AG04449 (cell line): ENCODE measurements around the gene CLDND2.
"Not testable (repeated sequence)": the region's sequence is repeated elsewhere in the genome, so short reads cannot be mapped to it uniquely, and the experiment has no call there.

Source experiments
- CTCF ChIA-PET: fragments of 350-600 bp; formaldehyde crosslinking; extraction: SDS; loops from one replicate; lab custom pipeline; 2021; ENCODE audit warnings: antibody characterized with exemption; lab: Yijun Ruan, JAX
- POLR2A ChIA-PET: fragments of 400-600, 350-600 bp; formaldehyde crosslinking; extraction: SDS; loops from one replicate; lab custom pipeline; 2020; ENCODE audit warnings: antibody characterized with exemption, inconsistent platforms; lab: Yijun Ruan, JAX
- DNase-seq: peaks from one replicate; pipeline ENCODE4 v3.0.0-alpha.2; 2010; ENCODE audit warnings: low read depth, low spot score
- H3K4me3 ChIP-seq: 2 replicates; pipeline ENCODE4 v1.5.1; 2011; ENCODE audit warnings: low read depth, mild to moderate bottlenecking, control low read depth, low read length
- TF ChIP-seq, protein P1 (sequence below): IDR thresholded peaks from one replicate; pipeline ENCODE4 v1.5.1; 2011; ENCODE audit warnings: mild to moderate bottlenecking, moderate library complexity, low read length, control low read depth, inconsistent platforms; ENCODE audit not compliant: insufficient read depth; ENCODE audit errors: missing control alignments

CLDND2 gene, protein sequence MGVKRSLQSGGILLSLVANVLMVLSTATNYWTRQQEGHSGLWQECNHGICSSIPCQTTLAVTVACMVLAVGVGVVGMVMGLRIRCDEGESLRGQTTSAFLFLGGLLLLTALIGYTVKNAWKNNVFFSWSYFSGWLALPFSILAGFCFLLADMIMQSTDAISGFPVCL

DNA sequence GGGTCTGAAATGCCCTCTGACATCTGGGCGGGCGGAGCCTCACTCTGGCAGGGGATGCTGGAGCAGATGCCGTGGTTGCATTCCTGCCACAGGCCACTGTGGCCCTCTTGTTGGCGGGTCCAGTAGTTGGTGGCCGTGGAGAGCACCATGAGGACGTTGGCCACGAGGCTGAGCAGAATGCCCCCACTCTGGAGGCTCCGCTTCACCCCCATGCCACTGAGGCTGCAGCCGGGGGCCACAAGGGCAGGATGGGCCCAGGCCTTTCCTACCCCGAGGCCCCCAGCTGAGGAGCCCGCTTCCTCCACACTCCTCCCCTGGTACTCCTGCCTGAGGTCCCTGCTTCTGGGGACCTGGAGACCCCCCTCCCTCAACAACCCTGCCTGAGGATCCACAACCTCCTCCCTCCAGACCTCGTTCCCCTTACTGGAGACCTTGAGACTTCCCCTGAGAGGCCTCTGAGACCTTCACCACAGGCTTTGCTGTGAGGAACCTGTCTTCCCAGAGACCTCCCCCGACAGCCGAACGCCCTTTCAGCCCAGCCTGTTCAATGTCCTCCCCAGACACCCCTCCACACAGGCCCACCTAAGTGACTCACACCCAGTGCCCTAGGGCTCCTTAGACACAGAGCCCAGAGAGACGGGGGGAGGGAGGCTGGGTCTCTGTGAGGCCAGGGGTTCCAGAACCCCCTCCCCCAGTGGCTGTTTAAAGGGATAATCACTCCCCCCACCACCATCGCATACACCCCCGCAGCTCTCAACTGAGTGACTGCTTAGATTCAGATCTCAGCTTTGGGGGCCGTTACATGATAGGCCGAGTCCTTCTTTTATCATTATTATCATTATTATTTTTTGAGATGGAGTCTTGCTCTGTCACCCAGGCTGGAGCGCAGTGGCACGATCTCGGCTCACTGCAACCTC, at the start of gene CLDND2:
Gene CLDND2, minus strand, starts transcription at position 638 of the 917 bp plus-strand sequence. Its CDS starts 426 bp downstream, at position 212.
- TF ChIP-seq, protein P1, sequence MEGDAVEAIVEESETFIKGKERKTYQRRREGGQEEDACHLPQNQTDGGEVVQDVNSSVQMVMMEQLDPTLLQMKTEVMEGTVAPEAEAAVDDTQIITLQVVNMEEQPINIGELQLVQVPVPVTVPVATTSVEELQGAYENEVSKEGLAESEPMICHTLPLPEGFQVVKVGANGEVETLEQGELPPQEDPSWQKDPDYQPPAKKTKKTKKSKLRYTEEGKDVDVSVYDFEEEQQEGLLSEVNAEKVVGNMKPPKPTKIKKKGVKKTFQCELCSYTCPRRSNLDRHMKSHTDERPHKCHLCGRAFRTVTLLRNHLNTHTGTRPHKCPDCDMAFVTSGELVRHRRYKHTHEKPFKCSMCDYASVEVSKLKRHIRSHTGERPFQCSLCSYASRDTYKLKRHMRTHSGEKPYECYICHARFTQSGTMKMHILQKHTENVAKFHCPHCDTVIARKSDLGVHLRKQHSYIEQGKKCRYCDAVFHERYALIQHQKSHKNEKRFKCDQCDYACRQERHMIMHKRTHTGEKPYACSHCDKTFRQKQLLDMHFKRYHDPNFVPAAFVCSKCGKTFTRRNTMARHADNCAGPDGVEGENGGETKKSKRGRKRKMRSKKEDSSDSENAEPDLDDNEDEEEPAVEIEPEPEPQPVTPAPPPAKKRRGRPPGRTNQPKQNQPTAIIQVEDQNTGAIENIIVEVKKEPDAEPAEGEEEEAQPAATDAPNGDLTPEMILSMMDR, result no peak
- H3K4me3 ChIP-seq, result peak within 1 kb of the TSS; percentile 89
- no peak for DNase-seq

DNA sequence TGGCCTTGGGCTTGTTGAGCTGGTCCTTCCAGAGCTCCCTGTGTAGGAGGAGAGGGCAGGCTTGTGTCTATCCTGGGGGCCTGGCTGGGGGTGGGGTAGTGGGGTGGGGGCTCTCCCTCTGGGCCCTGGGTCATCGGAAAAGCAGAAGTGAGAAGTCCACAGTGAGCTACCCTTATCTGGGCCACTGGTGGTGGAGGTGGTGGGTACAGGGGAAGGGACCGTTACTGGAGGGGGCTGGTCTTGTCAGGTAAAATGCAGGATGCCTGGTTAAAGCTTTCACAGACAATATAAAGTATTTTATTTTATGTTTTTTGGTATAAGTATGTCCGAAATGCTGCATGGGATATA, 49.0 kb upstream of the CLDND2 start:
- DNase-seq, result no peak
- H3K4me3 ChIP-seq, result no peak overlapping the region
- CTCF ChIA-PET, result interaction anchor here (1.0 to 1.5 kb wide), 4 partner anchors 10 to 22 kb away, joined by 3 to 4 read pairs (median 4); no protein-coding TSS in a partner anchor
- TF ChIP-seq, protein P1, result no peak
- POLR2A ChIA-PET, result no interaction called here

More for the DNA sequence above, at the start of gene CLDND2:
- ChIA-PET CTCF (interaction anchor here (0.6 to 1.8 kb wide), 7 partner anchors 24 to 53 kb away, joined by 3 to 10 read pairs (median 4); no protein-coding TSS in a partner anchor), POLR2A (interaction anchor here (1.0 to 2.3 kb wide), 6 partner anchors 9 to 320 kb away, joined by 3 to 14 read pairs (median 4); partner anchors contain the start of genes LIM2 and ZNF175)

DNA sequence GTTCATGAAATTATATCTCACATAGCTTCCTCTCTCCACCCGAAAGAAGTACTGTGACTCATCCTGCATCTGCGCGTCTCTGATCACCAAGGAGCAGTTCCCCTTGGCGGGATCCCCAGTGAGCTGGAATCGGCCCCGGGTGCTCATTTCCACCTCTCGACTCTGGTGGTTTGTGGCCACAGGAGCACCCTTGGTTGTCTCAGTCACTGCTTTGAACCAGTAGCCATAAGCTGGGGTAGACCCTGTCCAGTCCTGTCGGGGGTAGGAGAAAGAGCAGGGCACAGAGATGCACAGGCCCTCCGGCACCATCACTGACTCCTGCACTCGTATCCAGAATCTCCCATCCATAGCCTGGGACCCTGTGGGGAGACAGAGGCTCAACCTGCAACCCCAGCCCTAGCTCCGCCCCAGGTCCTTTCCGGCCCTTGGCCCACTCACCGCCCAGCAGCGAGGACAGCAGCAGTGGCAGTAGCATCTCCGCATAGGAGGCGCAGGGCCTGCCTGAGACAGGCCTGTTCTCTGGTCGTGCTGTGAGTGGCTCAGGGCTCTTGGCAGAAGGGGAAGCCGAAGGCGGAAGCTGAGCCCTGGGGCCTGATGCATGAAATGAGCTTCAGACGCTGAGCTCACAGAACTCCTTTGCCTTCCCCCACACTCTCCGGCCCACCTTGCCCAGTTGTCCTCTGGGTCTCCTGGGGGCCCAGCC, 48.5 kb upstream of the CLDND2 start, which contains the start of gene SIGLEC10:
Gene SIGLEC10, minus strand, starts transcription at position 536 of the 703 bp plus-strand sequence. Its CDS starts 61 bp downstream, at position 475.
- TF ChIP-seq, protein P1, result no peak
- no peak for DNase-seq
- POLR2A ChIA-PET, result no interaction called here
- CTCF ChIA-PET, result interaction anchor here (1.0 to 1.5 kb wide), 3 partner anchors 17 to 21 kb away, joined by 3 to 4 read pairs (median 4); no protein-coding TSS in a partner anchor
- no peak within 1 kb of the TSS for H3K4me3 ChIP-seq

DNA sequence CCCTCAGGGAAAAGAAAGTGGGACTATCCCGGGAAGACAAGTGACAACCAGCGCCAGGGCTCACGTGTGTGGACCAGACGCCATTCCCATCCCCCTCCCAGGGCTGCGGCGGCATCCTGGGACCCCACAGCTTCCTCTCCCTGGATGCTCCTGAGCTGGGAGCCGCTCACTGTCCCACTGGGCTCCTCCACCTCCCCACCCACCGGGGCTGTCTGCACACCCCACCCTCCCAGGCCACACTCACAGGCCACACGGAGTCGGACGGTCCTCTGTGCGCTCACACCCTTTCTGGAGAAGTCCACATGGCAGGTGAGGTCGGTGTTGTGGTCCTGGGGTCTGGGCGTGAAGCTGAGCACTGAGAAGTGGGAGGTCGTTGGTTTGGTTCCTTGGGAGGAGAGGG, 47.6 kb upstream of the CLDND2 start:
- DNase-seq, POLR2A ChIA-PET, H3K4me3 ChIP-seq, CTCF ChIA-PET: not testable (repeated sequence)

DNA sequence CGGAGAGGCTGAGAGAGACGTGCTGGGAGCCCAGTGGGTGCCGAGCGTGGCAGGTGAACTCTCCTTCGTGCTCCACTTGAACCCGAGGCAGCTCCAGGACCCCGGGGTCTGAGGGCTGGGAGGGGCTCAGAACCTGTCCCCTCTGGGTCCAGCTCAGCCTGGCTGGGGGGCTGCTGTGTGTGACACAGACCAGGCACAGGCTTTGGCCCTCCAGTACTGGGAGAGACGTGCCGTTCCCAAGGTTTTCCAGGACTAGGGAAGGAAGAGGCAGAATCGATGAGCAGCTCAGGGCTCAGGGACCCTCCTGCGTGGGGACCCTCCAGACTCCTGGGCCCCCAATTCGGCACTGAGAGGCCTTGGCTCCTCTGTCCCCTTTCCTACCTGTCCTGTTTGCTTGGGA, 46.4 kb upstream of the CLDND2 start:
- no peak for DNase-seq
- TF ChIP-seq, protein P1, result no peak
- POLR2A ChIA-PET, result no interaction called here
- H3K4me3 ChIP-seq, result no peak overlapping the region
- CTCF ChIA-PET, result no interaction called here

DNA sequence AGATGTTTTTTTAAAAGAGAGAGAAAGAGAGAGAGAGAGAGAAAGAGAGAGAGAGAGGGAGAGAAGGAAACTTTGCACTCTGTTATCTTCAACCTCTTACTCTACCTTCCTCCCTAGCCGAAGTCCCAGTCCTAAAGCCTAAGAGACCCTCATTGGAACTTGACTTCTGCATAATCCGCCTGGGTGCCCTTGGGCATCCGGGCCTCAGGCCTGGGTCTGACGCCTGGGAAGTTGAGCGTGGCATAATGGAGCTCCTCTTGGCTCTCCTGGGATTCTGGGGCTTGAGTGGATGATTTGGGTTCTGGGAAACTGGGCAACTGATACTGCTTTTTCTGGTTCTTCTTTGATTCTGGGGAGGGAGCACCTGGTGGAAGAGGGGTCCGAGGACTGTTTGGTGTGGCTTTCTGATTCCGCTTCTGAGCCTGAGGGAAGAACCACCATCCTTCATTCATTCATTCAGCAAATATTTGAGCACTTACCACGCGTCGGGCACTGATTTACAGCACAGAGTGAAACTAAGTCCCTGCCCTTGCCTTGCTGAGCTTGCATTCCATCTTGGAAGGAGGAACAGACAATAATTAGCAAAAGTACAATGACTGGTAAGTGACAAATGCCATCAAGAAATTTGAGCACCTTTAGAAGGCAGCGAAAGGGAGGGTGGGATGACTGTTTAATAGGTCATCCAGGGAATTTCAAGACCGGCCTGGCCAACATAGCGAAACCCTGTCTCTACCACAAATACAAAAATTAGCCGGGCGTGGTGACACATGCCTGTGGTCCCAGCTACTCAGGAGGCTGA, 42.3 kb upstream of the CLDND2 start:
- no peak overlapping the region for H3K4me3 ChIP-seq
- ChIA-PET CTCF (no interaction called here), POLR2A (no interaction called here)
- no peak for DNase-seq
- TF ChIP-seq, protein P1, result no peak
